ENCODE measurements around the gene UBE2E2.

The UBE2E2 gene

DNA sequence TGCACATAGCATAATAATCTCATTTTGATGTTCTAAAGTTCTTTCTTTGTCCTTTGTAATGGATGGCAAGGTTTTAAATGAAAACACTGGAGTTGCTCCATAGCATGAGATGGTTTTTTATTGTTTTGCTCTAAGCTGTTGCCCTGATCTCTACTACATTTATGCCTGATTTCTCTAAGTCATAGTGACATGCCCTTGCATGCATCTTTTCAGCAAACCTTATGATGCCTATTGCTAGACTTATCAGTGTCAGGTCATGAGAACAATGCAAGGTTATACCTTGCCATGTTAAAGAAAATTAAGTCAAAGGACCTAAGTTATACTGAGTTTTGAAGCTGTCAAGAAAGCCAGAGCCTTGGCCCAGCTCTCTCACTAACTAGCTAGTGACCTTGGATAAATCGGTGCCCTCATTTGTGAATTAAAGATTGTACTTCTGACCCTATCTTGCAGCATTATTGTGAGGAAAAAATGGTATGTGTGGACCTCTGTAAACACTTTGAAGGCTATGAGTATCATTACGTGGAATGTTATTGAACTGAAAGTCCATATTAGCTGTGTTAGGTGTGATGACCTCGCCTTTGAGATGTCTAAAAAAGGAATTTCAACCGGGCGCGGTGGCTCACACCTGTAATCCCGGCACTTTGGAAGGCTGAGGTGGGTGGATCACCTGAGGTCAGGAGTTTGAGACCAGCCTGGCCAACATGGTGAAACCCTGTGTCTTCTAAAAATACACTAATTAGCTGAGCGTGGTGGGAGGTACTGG lies 346.2 kb downstream of the UBE2E2 start:
- DNase-seq = no peak

DNA sequence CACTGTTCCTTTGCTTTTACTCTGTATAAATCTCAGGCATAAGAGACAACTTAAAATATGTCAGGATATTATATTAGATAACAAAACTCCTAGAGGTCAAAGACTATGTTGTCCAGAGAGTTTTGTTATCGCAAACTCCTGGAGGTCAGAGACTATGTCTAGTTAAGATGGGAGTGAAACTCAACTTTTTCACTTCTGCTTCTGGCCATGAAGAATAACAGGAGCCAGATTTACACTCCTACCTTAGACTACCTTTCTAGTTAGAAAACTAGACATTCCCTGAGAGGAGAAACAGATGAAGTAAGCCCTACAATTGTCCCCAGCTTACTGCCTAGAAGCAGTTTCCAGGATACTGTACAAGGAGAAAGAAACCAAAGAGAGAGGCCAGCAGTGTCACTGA lies 347.3 kb downstream of the UBE2E2 start:
- no peak for DNase-seq

DNA sequence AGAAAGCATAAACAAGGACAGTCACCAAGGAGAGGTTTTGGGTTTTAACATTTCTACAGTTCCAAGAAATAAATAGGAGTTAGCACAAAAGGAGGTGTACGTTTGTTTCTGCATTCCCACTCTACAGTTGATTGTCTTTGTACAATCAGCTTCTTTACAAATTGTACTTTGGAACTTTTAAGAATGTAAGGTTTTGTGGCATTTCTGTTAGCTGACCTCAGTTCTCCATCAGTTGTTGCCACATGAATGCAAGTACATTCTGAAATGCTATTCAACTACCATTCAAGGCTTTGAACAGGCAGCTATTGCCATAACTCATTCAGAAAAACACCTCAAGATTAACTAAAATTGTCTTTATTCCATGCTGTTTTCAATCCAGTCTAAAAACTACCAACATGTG lies 349.4 kb downstream of the UBE2E2 start:
- no peak for DNase-seq

DNA sequence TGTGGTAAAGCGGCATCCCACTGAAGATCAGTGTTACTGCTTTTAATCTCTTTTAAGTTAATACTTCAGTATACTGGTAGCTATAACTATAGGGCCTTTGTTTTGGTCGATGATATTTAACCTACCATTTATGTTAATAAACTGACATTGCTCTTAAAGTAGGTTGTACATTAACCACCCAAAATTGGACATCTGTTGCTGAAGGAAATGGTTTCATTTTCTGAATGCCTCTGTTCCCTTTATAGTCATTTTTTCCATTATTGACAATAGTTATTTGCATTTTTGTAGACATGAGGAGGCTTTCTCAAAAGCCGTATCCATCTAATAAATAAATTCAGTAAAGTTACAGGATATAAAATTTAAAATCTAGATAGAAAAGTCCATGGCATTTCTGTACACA lies 350.2 kb downstream of the UBE2E2 start:
- DNase-seq = no peak

DNA sequence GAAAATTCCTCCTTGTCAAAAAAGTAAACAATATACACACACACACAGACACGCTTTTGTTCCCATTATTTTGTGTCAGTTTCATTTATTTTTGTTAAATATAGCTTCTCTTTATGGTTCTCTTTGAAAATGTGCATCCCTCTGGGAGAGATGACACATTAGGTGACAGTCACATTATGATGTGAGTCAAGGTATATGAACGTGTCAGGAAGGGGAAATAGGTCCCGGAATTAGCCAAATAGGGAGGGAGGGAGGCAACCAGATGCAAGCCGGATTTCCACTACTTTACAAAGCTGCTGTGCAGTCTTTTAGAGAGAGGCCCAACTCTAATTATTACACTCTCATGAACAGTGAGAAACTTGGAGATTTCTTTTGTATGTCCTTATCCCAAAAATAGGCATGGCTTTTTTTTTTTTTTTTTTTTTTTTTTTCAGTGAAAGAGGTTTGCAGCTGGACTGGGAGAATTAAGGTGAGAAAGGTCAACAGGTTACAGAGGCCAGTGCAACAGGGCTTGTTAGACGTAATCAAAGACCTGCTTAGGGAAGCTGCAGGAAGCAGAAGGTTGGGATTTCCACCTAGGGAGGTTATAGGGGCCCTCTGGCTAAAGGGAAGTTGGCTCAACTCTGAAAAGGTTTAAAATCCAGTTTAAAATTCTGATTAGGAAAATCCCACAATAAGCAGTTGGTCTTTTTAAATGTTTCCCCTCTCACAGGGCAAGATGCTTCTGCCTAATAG lies 362.1 kb downstream of the UBE2E2 start:
- no peak for DNase-seq

DNA sequence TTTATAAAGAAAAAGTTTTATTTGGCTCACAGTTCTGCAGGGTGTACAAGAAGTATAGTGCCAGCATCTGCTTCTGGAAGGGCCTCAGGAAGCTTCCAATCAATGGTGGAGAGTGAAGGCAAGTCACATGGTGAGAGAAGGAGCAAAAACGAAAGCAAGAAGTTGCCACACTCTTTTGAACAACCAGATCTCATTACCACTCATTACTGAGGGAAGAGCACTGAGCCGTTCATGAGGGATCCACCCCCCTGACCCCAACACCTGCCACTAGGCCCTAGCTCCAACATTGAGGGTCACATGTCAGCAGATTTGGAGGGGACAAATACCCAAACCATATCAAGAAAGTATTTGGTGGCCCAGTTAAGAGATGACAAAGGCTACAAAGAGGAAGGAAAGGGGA lies 363.4 kb downstream of the UBE2E2 start:
- no peak for DNase-seq

DNA sequence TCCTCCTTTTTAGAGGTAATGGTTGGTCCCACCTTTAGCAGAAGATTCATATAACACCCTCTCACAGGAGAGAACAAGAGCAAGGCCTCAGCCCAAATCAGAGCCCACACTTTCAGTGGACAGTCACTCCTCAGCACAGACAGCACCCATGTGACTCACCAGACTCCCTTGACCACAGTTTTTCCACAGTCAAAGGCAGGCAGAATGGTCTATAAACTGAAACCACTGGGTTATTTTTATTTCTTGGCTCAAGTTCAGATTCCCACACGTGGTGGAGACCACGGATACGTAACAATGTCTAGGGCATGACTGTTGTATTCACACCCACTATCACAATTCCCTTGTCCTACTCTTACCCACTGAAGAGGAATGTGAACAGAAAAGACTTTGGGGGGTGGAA lies 364.8 kb downstream of the UBE2E2 start:
- DNase-seq = no peak

DNA sequence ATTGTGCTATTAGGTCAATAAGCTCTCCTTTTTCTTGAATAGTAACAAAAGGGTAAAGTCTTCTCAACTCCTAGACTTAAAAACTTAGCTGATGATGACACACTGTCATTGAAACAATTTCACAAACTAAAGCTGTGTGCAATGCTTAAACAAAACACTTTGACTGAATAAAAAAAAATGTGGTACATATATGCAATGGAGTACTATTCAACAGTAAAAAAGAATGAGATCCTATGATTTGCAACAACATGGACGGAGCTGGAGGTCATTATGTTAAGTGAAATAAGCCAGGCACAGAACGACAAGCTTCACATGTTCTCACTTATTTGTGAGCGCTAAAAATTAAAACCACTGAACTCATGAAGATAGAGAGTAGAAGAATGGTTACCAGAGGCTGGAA lies 370.7 kb downstream of the UBE2E2 start:
- no peak for DNase-seq

DNA sequence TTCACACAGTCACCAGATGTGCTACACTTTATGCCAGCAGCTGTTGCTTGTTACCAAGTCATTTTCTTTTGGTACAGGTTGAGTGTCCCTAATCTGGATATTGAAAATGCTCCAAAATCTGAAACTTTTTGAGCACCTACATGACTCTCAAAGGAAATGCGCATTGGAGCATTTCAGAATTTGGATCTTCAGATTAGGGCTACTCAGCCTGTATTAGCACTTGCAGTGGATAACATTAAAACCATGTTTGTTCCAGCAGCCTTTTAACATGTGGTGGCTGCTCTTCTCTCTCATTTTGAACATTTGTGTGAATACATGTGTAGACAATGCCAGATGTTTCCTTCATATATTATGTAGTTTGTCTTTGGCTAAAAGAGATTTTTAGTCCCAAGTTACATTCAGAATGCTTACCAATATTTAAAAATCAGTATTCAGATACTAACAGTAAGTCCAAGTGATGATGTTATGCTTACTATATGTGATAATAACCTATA lies 371.7 kb downstream of the UBE2E2 start:
- no peak for DNase-seq

DNA sequence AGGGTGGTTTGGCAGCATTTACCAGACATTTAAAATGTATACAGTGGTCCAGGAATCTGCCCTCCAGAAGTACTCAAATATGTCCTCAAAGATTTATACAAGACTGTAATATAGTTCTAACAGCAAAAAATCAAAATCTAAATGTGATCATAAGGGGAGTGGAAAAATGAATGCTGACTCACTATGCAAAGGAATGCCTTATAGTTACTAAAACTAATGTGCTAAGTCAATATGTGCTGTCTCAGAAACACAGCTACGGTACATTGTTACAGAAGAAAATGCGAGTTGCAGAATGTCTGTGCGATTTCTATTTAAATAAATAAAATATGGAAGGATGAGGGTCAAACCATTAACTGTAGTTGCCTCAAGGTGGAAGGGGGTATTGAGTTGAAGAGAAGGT lies 372.6 kb downstream of the UBE2E2 start:
- no peak for DNase-seq

DNA sequence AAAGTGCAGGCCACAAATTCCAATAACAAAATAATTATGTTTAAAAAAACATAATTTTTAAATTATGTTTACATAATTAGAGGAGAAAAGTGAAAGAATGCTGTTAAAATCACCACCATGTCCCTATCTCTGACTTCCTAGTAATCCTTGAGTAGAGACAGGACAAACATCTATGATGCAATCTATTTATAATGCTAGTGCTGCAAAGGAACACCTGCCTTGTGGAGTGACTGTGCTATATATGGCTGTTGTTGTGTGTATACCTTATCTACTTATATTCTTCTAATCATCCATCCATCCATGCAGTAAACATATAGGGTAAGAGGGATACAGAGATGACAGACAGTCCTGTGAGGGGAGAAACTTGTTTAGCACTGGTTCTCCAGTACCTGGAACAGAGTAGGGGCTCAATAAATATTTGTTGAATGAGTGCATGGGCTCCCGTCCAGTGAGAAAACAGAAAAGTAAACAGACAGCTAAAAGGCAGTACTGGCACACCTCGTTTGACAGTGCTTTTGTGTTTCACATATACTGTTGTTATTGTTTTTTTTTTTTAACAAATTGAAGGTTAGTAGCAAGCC lies 373.3 kb downstream of the UBE2E2 start:
- DNase-seq = no peak

DNA sequence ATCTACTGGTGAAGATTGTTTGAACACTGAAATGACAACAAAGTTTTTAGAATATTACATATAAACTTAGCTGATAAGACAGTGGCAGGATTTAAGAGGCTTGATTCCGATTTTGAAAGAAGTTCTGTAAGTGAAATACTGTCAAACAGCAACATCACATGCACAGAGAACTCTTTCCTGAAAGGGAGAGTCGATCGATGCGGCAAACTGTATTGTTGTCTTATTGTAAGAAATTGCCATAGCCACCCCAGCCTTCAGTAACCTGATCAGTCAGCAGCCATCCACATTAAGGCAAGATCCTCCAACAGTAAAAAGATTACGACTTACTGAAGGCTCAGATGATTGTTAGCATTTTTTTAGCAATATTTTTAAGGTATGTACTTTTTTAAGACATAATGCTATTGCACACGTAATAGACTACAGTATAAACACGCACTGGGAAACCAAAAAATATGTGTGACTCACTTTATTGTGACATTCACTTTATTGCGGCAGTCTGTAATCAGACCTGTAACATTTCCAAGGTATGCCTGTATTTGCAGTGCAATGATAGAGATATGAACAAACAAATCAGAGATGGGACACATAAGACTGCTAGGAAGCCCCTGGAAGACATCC lies 377.1 kb downstream of the UBE2E2 start:
- no peak for DNase-seq

DNA sequence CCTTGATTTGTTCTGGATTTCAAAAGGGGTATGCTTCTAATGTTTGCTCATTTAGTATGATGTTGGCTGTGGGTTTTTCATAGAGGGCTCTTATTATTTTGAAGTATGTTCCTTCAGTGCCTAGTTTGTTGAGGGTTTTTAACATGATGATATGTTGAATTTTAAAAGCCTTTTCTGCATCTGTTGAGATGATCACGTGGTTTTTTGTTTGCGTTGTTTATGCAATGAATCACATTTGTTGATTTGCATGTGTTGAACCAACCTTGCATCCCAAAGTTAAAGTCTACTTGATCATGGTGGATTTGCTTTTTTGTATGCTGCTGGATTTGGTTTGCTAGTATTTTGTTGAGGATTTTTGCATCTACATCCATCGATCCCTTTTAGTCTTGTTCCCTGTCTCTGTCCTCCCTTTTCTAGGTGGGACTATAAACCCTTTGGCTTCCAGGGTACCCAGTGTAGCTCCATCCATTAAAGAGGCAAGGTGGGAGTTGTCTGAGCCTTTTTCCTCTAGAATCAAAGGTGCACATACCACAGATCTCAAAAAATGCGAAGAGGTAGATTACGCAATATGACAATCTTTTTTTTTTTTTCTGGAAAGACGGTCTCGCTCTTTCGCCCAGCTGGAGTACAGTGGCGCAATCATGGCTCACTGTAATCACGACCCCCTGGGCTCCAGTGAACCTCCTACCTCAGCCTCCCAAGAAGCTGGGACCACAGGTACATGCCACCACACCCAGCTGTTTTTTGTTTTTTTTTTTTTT lies 381.0 kb downstream of the UBE2E2 start:
- DNase-seq = no peak

DNA sequence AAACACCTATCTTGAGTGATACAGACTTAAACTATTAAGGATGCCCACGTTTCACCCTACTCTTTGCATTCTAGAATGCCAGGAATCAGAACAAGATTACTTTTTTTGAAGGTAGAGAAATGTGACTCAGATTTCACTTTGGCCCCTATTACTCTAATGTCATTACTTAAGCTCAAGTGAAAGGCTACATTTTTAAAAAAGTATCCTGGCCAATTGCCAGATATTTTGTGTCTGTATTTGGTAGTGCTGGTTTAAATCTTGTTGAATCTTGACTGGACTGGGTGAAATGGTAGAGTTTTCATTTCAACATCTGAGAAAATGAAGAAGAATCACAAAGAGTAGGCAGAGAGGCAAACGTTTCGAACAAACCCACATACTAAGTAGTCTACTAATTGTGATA lies 384.4 kb downstream of the UBE2E2 start:
- DNase-seq = no peak

DNA sequence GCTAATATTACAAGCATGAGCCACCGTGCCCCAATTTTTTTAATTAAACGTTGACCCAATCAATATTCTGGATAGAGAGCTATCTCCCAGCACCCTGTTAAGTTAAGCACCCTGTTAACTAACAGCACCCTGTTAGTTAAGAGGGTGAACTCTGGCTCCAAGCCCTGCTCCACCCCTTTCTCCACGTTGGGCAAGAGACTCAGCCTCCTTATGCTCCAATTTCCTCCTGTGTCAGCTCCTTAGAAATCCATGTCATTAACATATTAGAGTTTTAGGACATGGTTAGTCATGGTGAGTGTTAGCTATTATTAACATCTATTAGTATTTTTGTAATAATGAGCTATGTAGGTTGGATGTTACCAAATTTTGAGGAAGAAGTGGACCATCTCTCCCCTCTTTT lies 385.4 kb downstream of the UBE2E2 start:
- DNase-seq = no peak

DNA sequence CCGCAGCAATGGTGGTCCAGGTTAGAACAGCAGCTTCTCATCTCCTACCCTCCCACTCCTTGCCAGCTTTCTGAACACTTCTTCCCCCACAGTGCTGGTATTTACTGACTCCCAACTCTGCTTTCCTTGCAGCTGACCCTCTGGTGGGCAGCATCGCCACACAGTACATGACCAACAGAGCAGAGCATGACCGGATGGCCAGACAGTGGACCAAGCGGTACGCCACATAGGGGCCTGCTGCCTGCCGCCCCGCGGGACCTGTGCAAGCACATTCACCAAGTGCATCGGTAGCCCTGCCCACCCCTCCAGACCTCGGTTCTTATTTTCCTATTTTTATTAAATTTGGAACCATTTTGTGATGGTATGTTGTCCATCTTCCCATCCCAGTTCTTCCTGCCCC lies 386.5 kb downstream of the UBE2E2 start:
- DNase-seq = no peak

DNA sequence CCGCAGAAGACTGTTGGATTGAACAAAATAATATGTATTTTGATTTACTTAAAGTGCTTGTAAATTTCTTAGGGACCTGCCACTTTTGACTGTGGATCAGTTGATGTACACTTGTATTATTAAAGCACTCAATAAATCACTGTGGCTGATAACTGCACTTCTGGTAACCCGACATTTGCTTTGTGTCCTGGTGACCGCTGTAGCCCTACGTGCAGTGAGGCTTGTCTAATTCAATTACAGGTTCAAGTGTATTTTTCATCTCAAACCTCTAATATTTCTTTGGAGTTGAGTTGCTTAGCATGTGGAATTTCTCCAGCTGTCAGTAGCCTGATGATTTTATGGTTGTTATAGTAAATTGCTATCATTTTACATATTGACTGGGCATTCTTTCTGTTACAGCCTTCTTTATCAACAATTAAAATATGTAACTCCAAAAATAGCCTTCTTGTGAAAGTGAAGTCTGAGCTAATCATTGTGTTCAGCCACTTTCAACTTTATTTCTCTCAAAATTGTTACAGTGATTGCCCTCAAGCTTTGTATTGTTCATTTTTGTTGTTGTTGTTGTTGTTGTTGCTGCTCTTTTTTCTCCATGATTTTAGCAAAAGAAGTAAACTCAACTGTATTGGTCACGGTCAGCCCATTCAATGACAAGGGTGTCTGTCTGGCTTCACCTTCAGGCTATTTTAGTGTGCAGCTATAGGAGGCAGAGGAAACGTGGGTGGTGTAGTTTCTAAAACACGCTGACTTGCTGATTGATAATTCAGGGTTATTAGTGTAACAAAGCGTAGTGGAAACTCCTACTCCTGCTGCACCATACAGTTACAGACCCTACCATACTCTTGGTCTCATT lies 387.5 kb downstream of the UBE2E2 start:
- DNase-seq = no peak

DNA sequence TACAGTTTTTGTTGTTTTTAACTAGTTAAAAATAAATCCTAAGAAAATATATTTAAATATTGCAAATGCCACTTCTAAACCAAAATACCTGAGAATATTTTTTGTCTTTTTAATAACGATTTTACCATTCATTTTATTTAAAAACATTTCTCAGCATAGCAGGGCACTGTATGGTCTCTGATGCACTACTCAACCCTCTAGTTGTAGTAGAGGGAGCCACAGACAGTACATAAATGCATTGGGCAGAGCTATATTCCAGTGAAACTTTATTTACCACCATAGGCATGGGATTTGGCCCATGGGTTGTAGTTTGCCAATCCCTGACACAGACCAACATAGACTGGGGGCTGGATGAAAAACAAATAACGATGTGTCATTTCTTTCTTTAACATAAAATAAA lies 388.2 kb downstream of the UBE2E2 start:
- no peak for DNase-seq

DNA sequence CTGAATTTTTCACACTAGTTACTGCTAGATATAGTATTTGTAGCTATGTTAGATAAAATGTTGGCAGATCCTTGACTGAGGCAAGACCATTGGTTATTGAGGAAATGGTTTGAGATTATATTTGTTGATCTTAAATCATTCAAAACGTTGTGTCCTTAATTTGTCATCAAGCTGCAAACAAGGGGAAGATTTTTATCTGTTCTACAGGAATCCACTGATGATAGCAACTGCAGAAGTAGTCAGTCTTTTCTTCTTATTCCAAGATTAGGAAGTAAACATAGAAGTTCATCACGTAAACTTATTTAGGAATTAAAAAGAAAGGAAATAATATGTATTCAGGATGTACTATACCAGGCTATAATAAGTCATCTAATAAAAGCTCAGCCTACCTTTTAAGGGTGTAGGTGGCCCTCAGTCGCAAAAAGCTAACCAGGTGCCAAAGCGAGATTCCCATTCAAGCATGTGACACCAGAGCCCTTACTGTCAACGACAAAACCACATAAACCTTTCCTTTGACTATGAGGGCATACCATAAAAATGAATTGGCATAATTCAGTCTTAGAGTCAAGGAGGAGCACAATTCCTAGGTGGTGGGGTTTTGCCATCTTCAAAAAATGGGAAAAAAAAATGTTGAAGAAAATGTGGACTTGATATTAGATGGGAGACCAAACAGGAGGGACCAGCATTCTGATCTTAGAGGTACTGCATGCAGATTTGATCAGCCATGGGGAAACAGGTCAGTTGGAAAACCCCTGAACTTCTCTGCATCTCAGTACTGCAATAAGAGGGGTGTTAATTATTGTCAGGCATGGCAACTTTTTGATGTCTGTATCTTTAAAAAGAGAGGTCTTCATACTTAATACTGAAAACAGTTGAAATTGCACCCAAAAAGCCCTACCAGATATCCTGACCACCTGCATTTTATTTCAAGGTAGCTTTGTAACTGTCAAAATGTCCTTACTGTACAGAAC lies 390.1 kb downstream of the UBE2E2 start:
- DNase-seq = no peak

DNA sequence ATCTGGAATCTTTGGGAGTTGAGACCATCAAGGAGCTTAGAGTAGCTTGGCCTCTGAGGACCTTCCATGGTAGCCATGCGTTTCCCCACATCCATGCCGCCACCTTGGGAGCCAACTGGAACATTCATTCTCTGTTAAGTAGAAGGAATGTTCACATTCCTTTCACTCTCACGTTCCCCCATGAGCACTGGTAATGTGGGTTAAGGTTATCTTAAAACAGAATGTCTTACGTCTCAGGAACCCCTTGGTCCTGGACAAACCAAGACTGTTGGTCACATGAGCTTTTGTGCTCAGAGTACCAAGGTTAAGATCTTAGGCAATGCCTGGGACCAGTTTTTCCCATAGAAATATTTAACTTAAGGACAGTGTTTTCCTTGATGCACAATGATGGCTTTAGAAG lies 390.9 kb downstream of the UBE2E2 start:
- DNase-seq = no peak

Data from NCI-H446 (cell line).